8988T (cell line): ENCODE measurements around the gene CAMK2N1.

Experiments used
- DNase-seq: peaks from one replicate; pipeline ENCODE4 v3.0.0; 2011

Gene CAMK2N1

GRCh38 chr1:20477348-20478056, 8.5 kb downstream of the CAMK2N1 start:
- no peak for DNase-seq

DNA sequence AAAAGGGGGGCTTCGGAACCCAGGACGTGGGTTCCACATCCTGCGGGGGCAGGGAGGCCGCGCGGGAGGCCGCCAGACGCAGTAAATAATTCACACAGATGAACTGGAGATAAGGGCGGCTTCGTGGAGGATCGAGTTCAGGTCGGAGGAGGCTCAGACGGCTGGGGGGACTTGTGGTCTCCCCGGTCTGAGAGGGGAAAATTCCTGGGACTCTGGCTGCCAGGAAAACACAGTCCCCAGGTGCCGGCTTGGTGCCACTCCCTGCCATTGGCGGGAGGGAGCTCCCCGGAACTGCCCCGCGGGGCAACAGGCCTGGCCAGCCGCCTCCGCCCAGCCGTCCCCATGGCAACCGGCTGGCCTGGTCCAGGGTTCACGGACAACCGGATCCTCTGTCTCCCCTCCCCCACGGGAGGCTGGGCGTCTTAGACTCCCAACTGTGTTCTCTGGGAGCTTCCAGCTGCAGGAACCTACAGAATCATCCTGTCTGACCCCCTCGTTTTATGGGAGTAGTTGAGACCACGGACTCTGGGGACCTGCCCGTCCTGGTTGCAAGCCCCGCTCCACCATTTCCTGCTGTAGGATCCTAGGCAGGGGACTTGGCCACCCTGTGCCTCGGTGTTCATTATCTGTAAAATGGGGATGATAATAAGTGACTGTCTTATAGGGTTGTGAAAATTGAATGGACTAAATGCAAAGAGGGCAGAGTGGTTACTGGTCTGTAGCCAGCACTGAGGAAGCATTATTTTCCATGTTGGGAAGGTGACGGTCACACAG, 9.6 kb downstream of the CAMK2N1 start:
- DNase-seq, result no peak

GRCh38 chr1:20474996-20475395, 11.0 kb downstream of the CAMK2N1 start:
- DNase-seq, result no peak

DNA sequence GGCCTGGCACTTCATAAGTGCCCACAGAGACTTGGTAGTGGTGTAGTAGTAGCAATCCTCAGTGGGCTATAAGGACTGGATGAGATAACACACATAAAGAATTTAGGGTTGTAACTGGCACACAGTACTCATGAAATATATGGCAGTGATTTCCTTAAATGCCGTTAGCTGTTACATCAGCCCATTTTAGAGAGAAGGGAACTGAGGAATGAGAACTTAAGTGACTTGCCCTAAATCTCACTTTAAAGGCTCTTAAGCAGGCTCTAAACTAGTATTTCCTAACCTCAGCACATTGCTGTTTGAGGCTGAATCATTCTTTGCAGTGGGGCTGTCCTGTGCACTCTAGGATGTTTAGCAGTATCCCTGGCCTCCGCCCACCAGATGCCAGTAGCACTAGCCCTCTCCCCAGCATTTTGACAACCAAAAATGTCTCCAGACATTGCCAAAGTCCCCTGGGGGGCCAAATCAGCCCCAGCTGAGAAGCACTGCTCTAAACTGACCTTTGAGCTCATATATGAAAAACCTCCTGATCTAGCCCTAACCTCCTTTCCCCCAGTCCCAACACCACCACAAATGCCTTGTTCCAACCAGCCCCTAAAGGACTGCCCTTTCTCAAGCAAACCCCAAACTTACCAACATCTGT, 11.6 kb downstream of the CAMK2N1 start:
- no peak for DNase-seq

GRCh38 chr1:20473894-20474293, 12.1 kb downstream of the CAMK2N1 start:
- no peak for DNase-seq

- no peak for DNase-seq
Measured at GRCh38 chr1:20472860-20473711, 12.9 kb downstream of the CAMK2N1 start.

DNA sequence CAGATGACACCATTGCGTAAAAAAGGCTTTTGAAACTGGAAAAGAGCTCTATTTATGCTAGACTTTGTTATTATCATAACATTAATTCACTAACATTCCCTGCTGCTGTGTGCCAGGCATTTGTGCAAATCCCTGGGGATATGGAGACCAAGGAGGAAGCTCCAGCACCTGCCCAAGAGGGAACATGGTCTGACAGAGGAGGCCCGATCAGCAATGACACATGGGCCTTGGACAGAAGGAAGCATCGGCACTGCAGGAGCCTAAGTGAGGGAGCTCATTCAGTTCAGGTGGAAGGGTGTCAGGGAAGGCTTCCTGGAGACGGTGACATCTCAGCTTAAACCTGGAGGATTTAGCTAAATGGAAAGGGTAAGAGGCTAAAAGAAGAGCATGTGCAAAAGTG, 13.9 kb downstream of the CAMK2N1 start:
- DNase-seq, result no peak

DNA sequence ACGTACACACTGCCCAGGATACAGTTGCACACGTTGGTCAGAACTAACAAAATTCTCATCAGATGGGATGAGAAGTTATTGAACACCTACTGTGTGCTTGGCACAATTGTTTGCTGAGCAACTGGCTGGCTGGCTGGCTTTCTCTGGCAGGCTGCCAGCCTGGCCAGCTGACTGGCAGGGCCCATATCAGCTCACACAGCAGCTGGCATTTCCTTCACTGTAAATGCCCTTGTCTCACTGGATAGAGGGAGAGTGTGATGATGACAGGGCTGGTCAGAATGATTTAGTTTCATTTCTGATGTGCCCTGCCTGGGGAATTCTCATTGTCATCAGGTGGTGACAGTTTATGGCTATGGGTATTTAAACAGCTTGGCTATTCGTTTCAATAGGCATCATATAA, 15.8 kb downstream of the CAMK2N1 start:
- no peak for DNase-seq

- DNase-seq, result no peak
Measured at GRCh38 chr1:20469406-20470076, 16.5 kb downstream of the CAMK2N1 start.

DNA sequence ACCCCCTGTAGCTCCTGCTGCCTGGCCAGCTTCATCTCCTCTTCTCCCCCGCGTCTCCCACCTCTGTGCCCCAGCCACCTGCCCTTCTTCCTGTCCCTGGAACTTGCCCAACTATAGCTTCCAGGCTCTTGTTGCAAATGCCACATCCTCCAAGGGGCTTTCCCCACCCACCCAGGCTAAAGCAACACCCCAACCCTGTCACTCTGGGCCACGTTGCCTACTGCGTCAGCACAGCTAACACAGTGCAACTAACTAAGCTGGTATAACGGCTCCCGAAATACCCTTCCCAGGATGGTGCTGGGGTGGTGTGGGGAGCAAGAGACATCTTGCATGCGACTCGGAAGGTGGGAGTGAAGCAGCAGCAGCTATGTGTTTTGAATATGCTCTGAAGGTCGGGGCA, 19.7 kb downstream of the CAMK2N1 start:
- no peak for DNase-seq

- no peak for DNase-seq
Measured at GRCh38 chr1:20465187-20465586, 20.8 kb downstream of the CAMK2N1 start.

GRCh38 chr1:20463502-20463901, 22.5 kb downstream of the CAMK2N1 start:
- no peak for DNase-seq

DNA sequence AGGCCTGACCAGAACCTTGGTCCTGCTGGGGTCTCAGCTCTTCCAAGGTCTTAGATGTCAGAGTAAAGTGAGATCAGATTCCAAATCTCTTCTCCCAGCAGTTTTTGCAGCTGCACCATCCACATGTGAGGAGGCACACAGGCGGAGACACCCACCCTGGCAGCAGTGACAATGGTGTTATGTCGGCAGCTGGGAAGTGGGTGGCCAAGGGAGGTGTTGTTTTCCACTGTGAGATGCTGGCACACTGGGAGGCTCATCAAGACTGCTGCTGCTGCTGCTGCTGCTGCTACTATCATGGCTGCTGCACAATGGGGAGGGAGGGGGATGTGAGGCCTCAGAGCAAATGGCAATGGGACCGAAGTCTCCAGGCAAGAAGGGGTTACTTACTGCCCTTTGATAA, 23.6 kb downstream of the CAMK2N1 start:
- DNase-seq, result no peak

GRCh38 chr1:20458717-20459116, 27.3 kb downstream of the CAMK2N1 start:
- DNase-seq, result no peak

- no peak for DNase-seq
Measured at GRCh38 chr1:20454004-20454403, 32.0 kb downstream of the CAMK2N1 start.

DNA sequence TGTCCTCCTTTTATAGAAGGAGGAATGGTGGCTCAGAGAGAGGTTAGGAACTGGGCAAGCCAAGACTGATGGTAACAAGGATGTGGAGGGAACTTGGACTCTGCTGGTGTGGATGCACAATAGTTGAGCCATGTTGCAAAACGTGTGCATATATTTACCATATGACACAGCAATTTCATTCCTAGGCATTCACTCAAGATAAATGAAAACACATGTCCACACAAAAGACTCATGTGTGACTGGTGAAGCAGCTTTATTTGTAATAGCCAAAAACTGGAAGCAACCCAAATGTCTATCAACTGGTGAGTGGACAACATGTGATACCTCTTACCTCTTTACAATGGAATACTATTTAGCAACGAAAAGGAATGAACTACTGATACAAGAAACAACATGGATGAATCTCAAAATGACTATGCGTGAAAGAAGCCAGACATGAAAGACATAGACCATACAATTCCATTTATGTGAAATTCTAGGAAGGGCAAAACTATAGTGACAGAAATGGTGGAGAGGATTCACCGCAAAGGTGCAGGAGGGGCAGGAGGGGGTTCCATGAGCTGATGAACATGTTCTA, 36.2 kb downstream of the CAMK2N1 start:
- no peak for DNase-seq

DNA sequence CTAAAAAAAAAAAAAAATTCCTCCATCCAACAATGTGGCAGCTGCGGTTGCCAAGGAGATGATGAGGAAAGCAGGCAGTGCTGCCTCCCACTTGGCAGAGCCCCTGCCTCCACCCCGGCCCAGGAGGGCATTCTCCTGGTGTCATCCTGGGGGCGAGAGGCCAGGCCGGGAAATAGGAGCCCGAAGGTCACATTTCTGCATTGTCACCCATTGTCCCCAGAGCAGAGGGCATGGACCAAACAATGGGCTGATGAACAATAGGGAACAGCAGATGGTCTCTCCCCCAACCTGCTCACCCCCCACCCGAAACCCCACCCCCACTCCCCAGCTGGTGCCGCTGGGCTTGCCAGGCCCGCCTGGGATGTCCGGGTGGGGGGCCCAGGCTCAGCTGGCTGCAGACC, 37.3 kb downstream of the CAMK2N1 start:
- DNase-seq, result no peak

DNA sequence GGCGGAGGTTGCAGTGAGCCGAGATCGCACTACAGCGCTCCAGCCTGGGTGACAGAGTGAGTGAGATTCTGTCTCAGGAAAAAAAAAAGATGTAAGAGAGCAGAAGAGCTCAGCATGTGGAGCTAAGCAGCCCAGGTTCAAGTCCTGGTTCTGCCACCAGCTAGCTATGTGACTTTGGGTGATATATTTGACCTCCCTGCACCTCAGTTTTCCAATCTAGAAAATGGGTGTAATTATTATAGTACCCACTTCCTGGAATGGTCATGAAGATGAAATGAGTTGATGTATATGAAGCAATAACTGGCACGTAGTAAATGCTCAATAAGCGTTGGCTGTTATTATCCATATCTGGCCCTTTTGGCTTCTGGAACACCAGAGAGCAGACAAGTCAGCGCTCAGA, 38.2 kb downstream of the CAMK2N1 start:
- DNase-seq, result no peak

GRCh38 chr1:20446796-20447195, 39.2 kb downstream of the CAMK2N1 start:
- no peak for DNase-seq

DNA sequence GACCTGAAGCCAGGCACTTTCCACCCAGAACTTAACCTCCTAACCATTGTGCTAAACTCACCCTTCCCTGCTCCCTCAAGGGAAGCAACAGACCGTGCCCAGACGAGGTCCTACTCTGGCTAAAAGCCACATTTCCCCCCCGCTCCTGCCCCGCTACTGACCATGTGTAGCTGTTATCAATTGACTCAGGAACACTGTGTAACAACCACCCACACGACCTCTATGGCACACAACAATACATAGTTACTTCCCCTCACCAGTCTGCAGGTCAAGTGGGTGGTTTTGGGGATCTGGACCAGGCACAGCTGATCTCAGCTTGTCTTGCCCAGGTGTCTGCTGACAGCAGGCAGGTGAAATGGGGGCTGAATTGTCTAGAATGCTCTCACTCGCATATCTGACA, 40.1 kb downstream of the CAMK2N1 start:
- DNase-seq, result no peak

DNA sequence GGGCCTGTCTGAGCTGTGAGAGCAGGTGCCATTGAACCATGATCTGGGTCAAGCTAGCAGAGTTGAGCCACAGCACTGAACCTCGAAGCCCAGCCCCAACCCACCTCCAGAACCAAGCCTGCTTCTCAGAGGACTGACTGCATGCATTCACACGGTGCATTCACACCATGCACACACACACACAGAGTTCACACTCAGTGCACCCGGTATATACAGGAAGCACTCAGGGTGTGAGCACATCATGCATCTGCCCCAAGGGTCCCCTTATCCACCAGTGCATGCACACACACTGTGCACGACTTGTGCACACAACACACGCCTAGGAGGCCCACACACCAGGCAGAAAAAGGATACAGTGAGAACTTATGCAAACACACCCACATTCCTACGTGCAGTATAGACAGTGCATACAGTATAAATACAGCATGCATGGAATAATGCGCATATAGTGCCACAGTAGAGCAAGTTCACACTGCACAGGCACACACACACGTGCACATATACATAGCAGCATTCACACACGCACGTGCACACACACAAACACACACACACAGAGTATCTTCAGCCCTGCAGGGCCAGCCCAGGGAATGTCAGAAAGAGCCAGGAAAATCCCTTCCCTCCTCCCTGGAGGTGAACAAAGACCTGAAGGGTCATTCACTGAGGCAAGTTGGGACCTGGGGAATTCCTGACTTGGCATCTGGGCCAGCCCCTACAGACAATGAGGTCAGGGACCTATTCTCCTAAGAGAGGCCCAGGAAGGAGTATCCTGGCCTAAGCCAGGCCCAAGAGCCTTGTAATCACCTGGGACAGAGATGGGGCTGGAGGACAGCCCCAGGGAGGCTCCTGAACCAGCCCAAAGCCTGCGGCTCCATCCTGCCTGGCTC, 42.1 kb downstream of the CAMK2N1 start:
- DNase-seq, result no peak
